ENCODE measurements around the gene CNDP2. TPM values are rescaled to one million over a fixed set of nuclear protein-coding genes. Genes with fewer than 3 reads are reported as not detected.
A peak's percentile ranks its signal among the peaks of the same experiment; 100 is the strongest.
"Not testable (repeated sequence)": the region's sequence is repeated elsewhere in the genome, so short reads cannot be mapped to it uniquely, and the experiment has no call there.

CNDP2 gene
- total RNA-seq, 1 donor from 2014 or later: 58.7 TPM

DNA sequence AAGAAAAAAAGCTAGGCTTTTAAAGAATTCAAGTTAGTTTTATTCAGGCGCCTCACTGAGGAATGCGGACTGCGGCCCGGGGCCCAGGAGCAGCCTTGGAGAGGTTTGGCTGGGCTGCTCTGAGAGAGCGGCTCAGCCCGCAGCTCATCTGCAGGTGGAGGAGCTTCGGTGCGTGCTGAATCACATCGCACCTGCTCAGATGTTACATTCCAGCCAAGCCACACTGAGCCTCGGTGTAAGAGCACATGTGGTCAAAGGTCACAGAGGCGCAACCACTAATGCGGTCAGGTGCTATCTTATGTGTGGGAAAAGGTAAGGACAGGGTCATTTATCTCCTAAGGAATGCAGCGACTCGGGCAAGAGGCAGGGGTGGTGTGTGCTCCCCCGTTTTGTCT lies 21.1 kb downstream of the CNDP2 start:
- no peak for DNase-seq (ENCODE audit: low spot score)

DNA sequence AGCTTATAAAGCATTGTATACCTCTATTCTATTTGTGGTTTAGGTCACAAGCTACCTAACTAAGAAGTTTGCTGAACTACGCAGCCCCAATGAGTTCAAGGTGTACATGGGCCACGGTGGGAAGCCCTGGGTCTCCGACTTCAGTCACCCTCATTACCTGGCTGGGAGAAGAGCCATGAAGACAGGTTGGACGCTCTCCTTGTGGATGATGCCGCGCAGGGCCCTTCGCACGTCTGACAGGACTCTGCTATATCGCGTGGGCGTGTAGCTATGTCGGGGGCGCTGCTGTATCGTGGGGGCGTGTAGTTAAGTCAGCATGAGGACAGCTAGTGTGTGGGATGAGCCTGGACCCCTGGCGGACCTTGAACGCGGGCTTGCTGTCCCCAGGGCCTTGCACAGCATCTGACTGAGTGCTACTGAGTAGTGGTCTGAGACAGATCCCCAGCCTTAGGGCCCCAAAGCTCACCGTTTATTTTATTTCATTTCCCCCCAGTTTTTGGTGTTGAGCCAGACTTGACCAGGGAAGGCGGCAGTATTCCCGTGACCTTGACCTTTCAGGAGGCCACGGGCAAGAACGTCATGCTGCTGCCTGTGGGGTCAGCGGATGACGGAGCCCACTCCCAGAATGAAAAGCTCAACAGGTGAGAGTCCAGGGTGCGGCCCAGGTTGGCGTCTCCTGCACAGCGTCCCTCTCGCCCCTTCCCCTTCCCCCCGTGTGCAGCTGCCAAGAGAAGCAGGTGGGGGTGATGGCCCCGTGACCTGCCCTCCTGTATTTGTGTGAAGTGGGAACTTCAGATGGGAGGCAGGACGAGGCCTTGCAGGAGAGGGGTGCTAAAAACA lies 22.5 kb downstream of the CNDP2 start:
- no peak for DNase-seq (ENCODE audit: low spot score)

- DNase-seq (ENCODE audit: low spot score): no peak
Observed at GRCh38 chr18:74519320-74520095, 23.3 kb downstream of the CNDP2 start.

GRCh38 chr18:74520096-74520833 lies 24.1 kb downstream of the CNDP2 start:
- no peak for DNase-seq (ENCODE audit: low spot score)

- no peak for DNase-seq (ENCODE audit: low spot score)
Observed at GRCh38 chr18:74521068-74521725, 25.0 kb downstream of the CNDP2 start.

- DNase-seq (ENCODE audit: low spot score): no peak
Observed at GRCh38 chr18:74522635-74523548, 26.7 kb downstream of the CNDP2 start.

DNA sequence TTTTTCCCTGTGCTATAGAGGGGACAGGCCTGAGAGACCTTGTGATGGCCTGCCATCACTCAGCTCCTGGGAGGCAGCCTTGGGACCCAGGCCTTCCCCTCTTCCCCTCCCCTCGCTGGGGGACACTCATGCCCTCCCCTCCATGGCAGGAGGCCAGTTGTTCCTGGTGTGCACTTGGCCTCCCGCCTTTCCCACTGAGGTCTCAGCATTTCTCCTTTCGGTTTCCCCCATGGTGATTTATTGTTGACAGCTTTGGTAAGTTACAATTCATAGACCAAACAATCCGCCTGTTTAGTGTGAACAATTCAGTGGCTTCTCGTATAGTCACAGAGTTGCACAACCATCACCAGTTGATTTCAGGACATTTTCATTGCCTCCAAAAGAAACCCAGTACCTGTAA lies 27.9 kb downstream of the CNDP2 start:
- DNase-seq (ENCODE audit: low spot score): no peak

DNA sequence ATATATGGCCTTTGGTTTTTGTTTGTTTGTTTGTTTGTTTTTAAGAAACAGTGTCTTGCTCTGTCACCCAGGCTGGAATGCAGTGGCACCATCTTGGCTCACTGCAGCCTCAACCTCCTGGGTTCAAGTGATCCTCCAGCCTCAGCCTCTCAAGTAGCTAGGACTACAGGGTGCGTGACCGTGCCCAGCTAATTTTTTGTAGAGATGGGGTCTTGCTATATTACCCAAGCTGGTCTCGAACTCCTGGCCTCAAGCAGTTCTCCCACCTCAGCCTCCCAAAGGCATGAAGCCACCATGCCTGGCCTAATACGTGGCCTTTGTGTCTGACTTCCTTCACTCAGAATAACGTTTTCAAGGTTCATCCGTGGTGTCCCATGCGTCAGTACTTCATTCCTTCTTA lies 28.8 kb downstream of the CNDP2 start:
- DNase-seq (ENCODE audit: low spot score): not testable (repeated sequence)

DNA sequence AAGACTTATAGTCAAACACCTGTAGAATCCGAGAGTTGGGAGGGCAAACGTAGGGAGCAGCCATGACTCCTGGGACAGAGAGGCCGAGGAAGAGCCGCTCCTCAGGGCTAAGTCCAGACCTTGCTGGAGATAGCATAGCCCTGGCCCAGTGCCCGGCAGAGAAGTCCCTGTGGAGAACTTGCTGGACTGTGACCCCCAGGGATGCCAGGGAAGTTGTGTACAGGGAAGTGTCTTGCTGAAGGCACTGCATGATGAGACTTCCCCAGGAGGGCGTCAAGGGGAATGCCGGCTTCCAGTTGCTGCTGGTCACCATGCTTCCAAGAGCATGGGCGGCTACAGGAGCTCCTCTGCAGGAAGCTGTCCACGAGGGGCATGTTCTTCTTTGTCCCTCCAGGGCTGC lies 29.6 kb downstream of the CNDP2 start:
- no peak for DNase-seq (ENCODE audit: low spot score)

DNA sequence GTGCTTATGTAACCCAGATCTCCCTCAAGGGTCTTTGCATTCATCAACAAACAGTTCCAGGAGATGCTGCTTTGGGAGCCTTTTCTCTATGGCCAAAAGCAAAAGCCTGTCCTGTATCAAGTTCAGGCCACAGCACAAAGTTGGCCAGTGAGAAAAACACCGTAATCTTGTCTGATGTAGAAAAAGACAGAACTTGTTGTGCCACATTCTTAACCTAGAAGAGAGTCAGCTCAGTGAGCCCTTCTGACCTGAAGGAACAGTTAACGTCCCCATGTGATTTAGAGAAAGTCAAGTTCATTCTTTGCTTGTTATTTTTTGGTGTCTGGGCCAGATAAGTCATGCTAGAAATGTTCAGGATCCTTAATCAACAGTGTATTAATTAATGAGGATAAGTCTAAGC lies 30.3 kb downstream of the CNDP2 start:
- DNase-seq (ENCODE audit: low spot score): peak; percentile 44

- DNase-seq (ENCODE audit: low spot score): no peak
Observed at GRCh38 chr18:74528478-74528877, 32.3 kb downstream of the CNDP2 start.

GRCh38 chr18:74528913-74529312 lies 32.8 kb downstream of the CNDP2 start:
- DNase-seq (ENCODE audit: low spot score): no peak

DNA sequence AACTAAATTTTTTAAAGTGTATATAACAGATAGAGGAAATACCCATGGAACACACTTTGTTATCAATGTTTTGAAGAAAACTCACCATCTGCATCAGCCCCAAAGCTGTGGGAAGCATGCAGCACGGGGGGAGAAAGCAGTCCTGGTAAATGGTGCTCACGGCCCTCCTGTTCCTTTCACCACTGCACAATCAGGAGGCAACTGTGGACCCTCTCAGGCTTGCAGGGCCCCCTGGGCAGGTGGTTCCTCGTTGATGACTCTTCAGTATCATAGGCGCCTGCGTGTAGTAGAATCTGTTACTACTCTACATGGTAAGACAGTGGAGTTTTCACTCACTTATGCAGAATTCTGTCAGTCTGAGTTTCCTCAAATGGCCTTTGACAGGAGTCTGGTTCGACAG lies 33.2 kb downstream of the CNDP2 start:
- no peak for DNase-seq (ENCODE audit: low spot score)

DNA sequence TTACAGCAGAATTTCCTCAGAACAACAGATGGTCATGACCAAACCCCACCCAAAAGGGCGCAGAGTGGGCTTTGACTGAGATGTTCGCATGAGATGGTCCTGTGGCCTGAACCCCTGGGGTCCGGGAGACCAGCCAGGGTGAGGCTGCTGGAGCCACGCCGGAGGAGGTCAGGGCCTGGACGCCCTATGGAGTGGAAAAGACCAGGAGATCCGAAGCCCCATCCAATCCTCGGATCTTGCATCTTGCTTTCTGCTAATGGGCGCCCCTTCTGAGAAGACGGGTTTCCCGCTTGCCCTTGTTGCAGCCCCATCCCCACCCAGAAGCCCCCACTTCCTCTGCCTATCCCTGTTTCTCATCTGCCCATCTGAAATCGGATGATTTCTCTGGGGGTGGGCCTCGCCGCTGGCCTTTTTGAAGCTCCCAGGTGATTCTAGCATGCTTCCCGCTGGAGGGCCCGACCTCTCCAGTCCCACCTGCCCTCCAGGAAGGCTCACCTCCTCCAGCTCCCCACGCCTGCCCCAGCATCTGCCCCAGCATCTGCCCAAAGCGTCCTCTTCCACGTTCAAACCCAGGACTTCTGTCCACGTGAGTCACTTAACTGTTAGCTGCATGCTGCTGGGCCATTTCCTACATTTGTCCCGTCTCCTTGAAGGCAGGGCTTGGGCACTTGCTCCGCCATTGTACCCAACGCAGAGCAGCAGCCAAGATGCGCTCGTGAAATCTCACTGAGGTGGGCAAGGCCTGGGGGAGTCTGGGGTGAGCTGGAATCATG lies 33.8 kb downstream of the CNDP2 start:
- no peak for DNase-seq (ENCODE audit: low spot score)

- no peak for DNase-seq (ENCODE audit: low spot score)
Observed at GRCh38 chr18:74530584-74530862, 34.4 kb downstream of the CNDP2 start.

- no peak for DNase-seq (ENCODE audit: low spot score)
Observed at GRCh38 chr18:74531043-74531442, 34.9 kb downstream of the CNDP2 start.

DNA sequence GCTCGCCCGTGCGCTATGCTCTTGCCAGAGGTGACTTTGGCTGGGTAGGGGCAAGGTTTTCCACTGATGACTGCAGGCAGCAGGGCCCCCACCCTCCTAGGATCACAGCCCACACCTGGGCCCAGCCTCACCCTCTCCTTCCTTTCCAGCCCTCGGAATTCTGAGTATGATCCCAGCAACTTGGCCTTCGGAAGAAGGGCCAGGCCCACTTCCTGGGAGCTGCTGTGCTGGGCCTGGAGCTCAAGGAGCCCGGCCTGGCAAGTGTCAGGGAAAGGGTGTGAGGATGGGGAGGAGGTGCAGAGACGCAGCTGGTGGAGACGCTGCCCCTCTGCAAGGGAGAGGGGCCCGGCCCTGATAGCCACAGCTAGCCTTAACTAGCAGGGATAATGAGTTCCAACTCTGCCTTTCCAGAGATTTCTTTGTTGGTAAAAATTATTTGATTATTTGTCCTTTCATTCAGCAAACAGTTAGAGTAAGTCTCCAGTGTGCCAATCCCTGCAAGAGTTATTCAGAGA lies 36.4 kb downstream of the CNDP2 start:
- DNase-seq (ENCODE audit: low spot score): no peak

DNA sequence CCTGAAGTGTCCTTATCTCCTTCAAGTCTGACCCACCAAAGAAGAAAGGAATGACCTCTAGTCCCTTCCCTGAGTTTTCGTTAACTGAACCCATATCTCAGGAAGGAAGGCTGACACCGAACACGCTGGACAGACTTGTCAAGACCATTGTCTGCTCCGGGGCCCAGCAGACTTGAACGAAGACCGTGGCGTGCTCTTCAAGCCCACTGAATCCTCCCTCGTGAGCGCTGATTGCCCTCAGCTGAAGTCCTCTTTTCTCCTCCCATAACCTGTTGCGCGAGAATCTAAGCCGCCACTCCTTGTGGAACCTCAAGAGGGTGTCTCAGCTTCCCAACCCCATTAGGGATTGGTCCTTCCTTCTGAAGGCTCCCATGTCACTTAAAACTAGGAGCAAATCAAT lies 37.5 kb downstream of the CNDP2 start:
- DNase-seq (ENCODE audit: low spot score): no peak

- DNase-seq (ENCODE audit: low spot score): no peak
Observed at GRCh38 chr18:74534150-74534969, 38.2 kb downstream of the CNDP2 start, which contains the start of gene CNDP1. CNDP1 (plus strand) TSS chr18:74534500; CDS start chr18:74534668, 168 bp downstream.

All from umbilical cord (tissue), 2 donors.